ENCODE results near the gene NXPH3.

NXPH3 gene

GRCh38 chr17:49583889-49584288, 8.2 kb downstream of the NXPH3 start:
- Histone ChIP-seq H3K27me3 (ENCODE audit: insufficient read depth, low read length, poor library complexity, severe bottlenecking) (no peaks in the 10 kb centered on the region), H3K9ac (ENCODE audit: low read depth, low read length, poor library complexity, severe bottlenecking) (no peak overlapping the region), H3K4me3 (ENCODE audit: low read length, poor library complexity, severe bottlenecking) (no peak overlapping the region), H2AFZ (ENCODE audit: low read length) (no peak overlapping the region), H4K20me1 (ENCODE audit: insufficient read depth, low read length, poor library complexity, severe bottlenecking) (no peaks in the 10 kb centered on the region), H3K4me1 (ENCODE audit: insufficient read depth, low read length, poor library complexity, severe bottlenecking) (no peaks in the 10 kb centered on the region), H3K9me2 (replicated peaks; ENCODE audit: low read depth, low read length) (no peaks in the 10 kb centered on the region), H3F3A (ENCODE audit: low read depth) (no peaks in the 10 kb centered on the region), H3K79me2 (ENCODE audit: insufficient read depth, low read length) (no peaks in the 10 kb centered on the region), H3K4me2 (ENCODE audit: low read depth, low read length, poor library complexity, severe bottlenecking) (no peak overlapping the region), H3K9me3 (ENCODE audit: insufficient read depth, low read depth, low read length) (no peaks in the 10 kb centered on the region), H3K36me3 (ENCODE audit: insufficient read depth, low read length) (no peaks in the 10 kb centered on the region)
- TF ChIP-seq CTCF (conservative IDR thresholded peaks at IDR 0.05; ENCODE audit: low read length): no peak
- no peak for TF ChIP-seq EZH2phosphoT487 (IDR thresholded peaks at IDR 0.05; ENCODE audit: borderline replicate concordance)

- H3K9me2 ChIP-seq (replicated peaks; ENCODE audit: low read depth, low read length): no peaks in the 10 kb centered on the region
- no peaks in the 10 kb centered on the region for H3K27me3 ChIP-seq (ENCODE audit: insufficient read depth, low read length, poor library complexity, severe bottlenecking)
- no peaks in the 10 kb centered on the region for H3K9me3 ChIP-seq (ENCODE audit: insufficient read depth, low read depth, low read length)
- no peaks in the 10 kb centered on the region for H4K20me1 ChIP-seq (ENCODE audit: insufficient read depth, low read length, poor library complexity, severe bottlenecking)
- H3K4me2 ChIP-seq (ENCODE audit: low read depth, low read length, poor library complexity, severe bottlenecking): no peak overlapping the region
- H2AFZ ChIP-seq (ENCODE audit: low read length): no peak overlapping the region
- TF ChIP-seq CTCF (conservative IDR thresholded peaks at IDR 0.05; ENCODE audit: low read length): peak; percentile 35; the same call in 1 of the 2 replicates
- TF ChIP-seq EZH2phosphoT487 (IDR thresholded peaks at IDR 0.05; ENCODE audit: borderline replicate concordance): no peak
- no peaks in the 10 kb centered on the region for H3K4me1 ChIP-seq (ENCODE audit: insufficient read depth, low read length, poor library complexity, severe bottlenecking)
- H3K4me3 ChIP-seq (ENCODE audit: low read length, poor library complexity, severe bottlenecking): no peak overlapping the region
- no peaks in the 10 kb centered on the region for H3F3A ChIP-seq (ENCODE audit: low read depth)
- no peaks in the 10 kb centered on the region for H3K36me3 ChIP-seq (ENCODE audit: insufficient read depth, low read length)
- H3K79me2 ChIP-seq (ENCODE audit: insufficient read depth, low read length): no peaks in the 10 kb centered on the region
- H3K9ac ChIP-seq (ENCODE audit: low read depth, low read length, poor library complexity, severe bottlenecking): no peak overlapping the region
Measured at GRCh38 chr17:49585422-49586027, 9.9 kb downstream of the NXPH3 start.

GRCh38 chr17:49587366-49588073, 11.8 kb downstream of the NXPH3 start:
- Histone ChIP-seq H3F3A (ENCODE audit: low read depth) (no peaks in the 10 kb centered on the region), H3K9ac (ENCODE audit: low read depth, low read length, poor library complexity, severe bottlenecking) (no peak overlapping the region)

More at GRCh38 chr17:49587366-49588073, 11.8 kb downstream of the NXPH3 start:
- Histone ChIP-seq H3K36me3 (ENCODE audit: insufficient read depth, low read length) (no peaks in the 10 kb centered on the region), H3K9me2 (replicated peaks; ENCODE audit: low read depth, low read length) (no peaks in the 10 kb centered on the region), H3K9me3 (ENCODE audit: insufficient read depth, low read depth, low read length) (no peaks in the 10 kb centered on the region), H3K4me3 (ENCODE audit: low read length, poor library complexity, severe bottlenecking) (no peak overlapping the region), H3K79me2 (ENCODE audit: insufficient read depth, low read length) (no peaks in the 10 kb centered on the region), H3K4me2 (ENCODE audit: low read depth, low read length, poor library complexity, severe bottlenecking) (no peak overlapping the region), H3K27me3 (ENCODE audit: insufficient read depth, low read length, poor library complexity, severe bottlenecking) (no peaks in the 10 kb centered on the region), H2AFZ (ENCODE audit: low read length) (no peak overlapping the region), H3K4me1 (ENCODE audit: insufficient read depth, low read length, poor library complexity, severe bottlenecking) (no peaks in the 10 kb centered on the region), H4K20me1 (ENCODE audit: insufficient read depth, low read length, poor library complexity, severe bottlenecking) (no peaks in the 10 kb centered on the region)
- no peak for TF ChIP-seq EZH2phosphoT487 (IDR thresholded peaks at IDR 0.05; ENCODE audit: borderline replicate concordance)
- TF ChIP-seq CTCF (conservative IDR thresholded peaks at IDR 0.05; ENCODE audit: low read length): no peak

All from Loucy (cell line).